GM12872 (cell line): ENCODE results near the gene CHN1.

Source experiments
- CTCF ChIP-seq: IDR thresholded peaks from 3 replicates; pipeline ENCODE4 v1.5.1; 2011; ENCODE audit warnings: low read depth, mild to moderate bottlenecking, low read length, moderate library complexity; ENCODE audit not compliant: insufficient read depth

CHN1 gene

GRCh38 chr2:175010848-175011254 is 5.7 kb upstream of the CHN1 start:
- TF ChIP-seq CTCF, result no peak

GRCh38 chr2:175009917-175010621 is 4.9 kb upstream of the CHN1 start:
- no peak for TF ChIP-seq CTCF

- TF ChIP-seq CTCF, result no peak
These were observed 3.8 kb upstream of the CHN1 start for GRCh38 chr2:175008801-175009495.

- TF ChIP-seq CTCF, result no peak
These were observed 2.8 kb upstream of the CHN1 start for GRCh38 chr2:175008009-175008408.

GRCh38 chr2:175007510-175007909 is 2.3 kb upstream of the CHN1 start:
- no peak for TF ChIP-seq CTCF

GRCh38 chr2:175006281-175006680 is 1.1 kb upstream of the CHN1 start:
- no peak for TF ChIP-seq CTCF

GRCh38 chr2:175005733-175006264 is 618 bp upstream of the CHN1 start:
- TF ChIP-seq CTCF, result no peak
